B cell (primary cell): ENCODE measurements around the gene TLE2. TPM values are rescaled to one million over a fixed set of nuclear protein-coding genes. Genes with fewer than 3 reads are reported as not detected.
"Not testable (repeated sequence)": the region's sequence is repeated elsewhere in the genome, so short reads cannot be mapped to it uniquely, and the experiment has no call there.

Experiments used
- ATAC-seq: fragments of 200-7000 bp; cut with Tn5 transposase; one replicate; pipeline ENCODE4 v1.10.0; 2021; ENCODE audit warnings: low read depth, mild to moderate bottlenecking, moderate number of reproducible peaks, moderate library complexity
- CTCF ChIA-PET: fragments of 350-600 bp; sonication (Branson Sonifier 250); formaldehyde crosslinking; loops from one replicate; lab custom pipeline; 2021; ENCODE audit warnings: antibody characterized with exemption, inconsistent platforms; lab: Charles Lee
- POLR2A ChIA-PET: fragments of 350-600 bp; sonication (Branson Sonifier 250); formaldehyde crosslinking; loops from one replicate; lab custom pipeline; 2021; ENCODE audit warnings: antibody characterized with exemption; lab: Charles Lee
- DNase-seq: peaks from one replicate; pipeline ENCODE4 v3.0.0; 2013
- H2AFZ ChIP-seq: 2 replicates; pipeline ENCODE4 v1.6.1; 2012; ENCODE audit warnings: mild to moderate bottlenecking, low read depth, low read length; ENCODE audit not compliant: insufficient read depth, poor library complexity, severe bottlenecking
- H3K27ac ChIP-seq, 2 donors: 1 replicate in 1 of 2; 2 replicates in 1 of 2; pipeline ENCODE4 v1.5.1; 2012 to 2013; ENCODE audit warnings: low read length in 2 of 2, mild to moderate bottlenecking in 2 of 2, moderate library complexity in 1 of 2
- H3K27me3 ChIP-seq, 4 experiments: fragments of 200-600 bp in 1 of 4; sonication (generic) in 1 of 4; replicated peaks in 1 of 4; 1 replicate in 2 of 4; 2 replicates in 2 of 4; pipeline versions ENCODE4 v1.6.1 to v1.7.0; 2013 to 2016; ENCODE audit warnings: low read length in 3 of 4, mild to moderate bottlenecking in 2 of 4, mixed read lengths in 1 of 4, moderate library complexity in 1 of 4; ENCODE audit not compliant: insufficient read depth in 4 of 4, control insufficient read depth in 3 of 4; ENCODE audit errors: control extremely low read depth in 1 of 4
- H3K36me3 ChIP-seq, 2 experiments: replicated peaks in 1 of 2; 1 replicate in 1 of 2; 2 replicates in 1 of 2; pipeline versions ENCODE4 v1.6.1 to v1.7.1; 2013; ENCODE audit warnings: low read length in 1 of 2; ENCODE audit not compliant: insufficient read depth in 2 of 2, control insufficient read depth in 1 of 2; ENCODE audit errors: control extremely low read depth in 1 of 2, extremely low read depth in 1 of 2
- H3K4me1 ChIP-seq, 2 donors: fragments of 200-600 bp in 1 of 2; sonication (generic) in 1 of 2; 1 replicate in 1 of 2; 2 replicates in 1 of 2; pipeline versions ENCODE4 v1.5.1 to v1.6.1; 2013 to 2017; ENCODE audit warnings: low read length in 2 of 2; ENCODE audit not compliant: control insufficient read depth in 2 of 2, insufficient read depth in 2 of 2
- H3K4me2 ChIP-seq: replicated peaks from 2 replicates; pipeline ENCODE3; 2012; ENCODE audit warnings: mild to moderate bottlenecking, low read depth, low read length; ENCODE audit not compliant: poor library complexity, severe bottlenecking
- H3K4me3 ChIP-seq, 5 experiments: fragments of 200-600 bp in 1 of 5; sonication (generic) in 1 of 5; 1 replicate in 3 of 5; 2 replicates in 2 of 5; pipeline versions ENCODE4 v1.5.1 to v1.7.0; 2011 to 2016; ENCODE audit warnings: low read length in 4 of 5, mild to moderate bottlenecking in 4 of 5, low read depth in 2 of 5, control low read depth in 1 of 5, moderate library complexity in 1 of 5; ENCODE audit not compliant: insufficient read depth in 1 of 5; ENCODE audit errors: control extremely low read depth in 1 of 5, extremely low read depth in 1 of 5
- H3K79me2 ChIP-seq: fragments of 200-600 bp; sonication (generic); one replicate; pipeline ENCODE4 v1.6.0; 2016; ENCODE audit warnings: low read length; ENCODE audit not compliant: control insufficient read depth, insufficient read depth
- H3K9ac ChIP-seq: fragments of 200-600 bp; sonication (generic); 2 replicates; pipeline ENCODE4 v1.6.1; 2017; ENCODE audit warnings: mild to moderate bottlenecking, low read length, moderate library complexity
- H3K9me3 ChIP-seq, 3 donors: one replicate each; pipeline versions ENCODE4 v1.6.1 to v1.7.1; 2013; ENCODE audit warnings: low read length in 2 of 3; ENCODE audit not compliant: control insufficient read depth in 2 of 3, insufficient read depth in 1 of 3; ENCODE audit errors: control extremely low read depth in 1 of 3
- H4K20me1 ChIP-seq: 2 replicates; pipeline ENCODE4 v1.6.0; 2012; ENCODE audit warnings: mild to moderate bottlenecking, low read length; ENCODE audit not compliant: insufficient read depth, control insufficient read depth, poor library complexity, severe bottlenecking
- H3K27ac Mint-ChIP-seq: one replicate; pipeline ENCODE4 v1.8.0; 2021; ENCODE audit warnings: mixed read lengths
- H3K27me3 Mint-ChIP-seq: one replicate; pipeline ENCODE4 v1.8.0; 2021; ENCODE audit warnings: mixed read lengths
- H3K4me1 Mint-ChIP-seq: one replicate; pipeline ENCODE4 v1.8.0; 2021; ENCODE audit warnings: mixed read lengths
- H3K4me3 Mint-ChIP-seq: one replicate; pipeline ENCODE4 v1.8.0; 2021; ENCODE audit warnings: mixed read lengths
- H3K9me3 Mint-ChIP-seq: one replicate; pipeline ENCODE4 v1.8.0; 2022; ENCODE audit warnings: mixed read lengths; ENCODE audit not compliant: insufficient read depth
- EZH2 ChIP-seq: IDR thresholded peaks from 2 replicates; pipeline ENCODE4 v1.6.1; 2012; ENCODE audit warnings: borderline replicate concordance, low read depth, mild to moderate bottlenecking, moderate library complexity, low read length; ENCODE audit not compliant: insufficient read depth, poor library complexity, severe bottlenecking
- WGBS: methylation state at CpG from one replicate; pipeline ENCODE4 v1.1.5; 2013; ENCODE audit warnings: missing lambda C conversion rate; ENCODE audit not compliant: insufficient coverage; 5-methylcytosine and 5-hydroxymethylcytosine counted together
- intact Hi-C: fragments of 100-400 bp; cut with micrococcal nuclease; formaldehyde crosslinking; loops from one replicate; pipeline ENCODE4 v1.10.0; 2022
- polyA plus RNA-seq: library from polyadenylated mRNA; depleted of rRNA; stranded (reverse); fragments of >200 nt; gene quantifications from 2 replicates; pipeline ENCODE4 v1.2.3, GENCODE V29; 2012
- total RNA-seq, 2 donors: library from RNA; stranded (reverse); fragments of 120-200 nt in 1 of 2; gene quantifications; 1 replicate in 1 of 2; 2 replicates in 1 of 2; pipeline versions ENCODE4 v1.2.3 to v1.2.4, GENCODE V29; 2013 to 2022
- TF ChIP-seq, protein P1 (sequence below): fragments of 200-600 bp; IDR thresholded peaks from one replicate; pipeline ENCODE4 v1.8.0; 2022; ENCODE audit warnings: antibody characterized with exemption, mild to moderate bottlenecking

Gene TLE2
- total and polyA plus RNA-seq, 2 donors (not counting 1 experiment from before 2014, with no cell fraction given) = 3.0 to 5.3 TPM

DNA sequence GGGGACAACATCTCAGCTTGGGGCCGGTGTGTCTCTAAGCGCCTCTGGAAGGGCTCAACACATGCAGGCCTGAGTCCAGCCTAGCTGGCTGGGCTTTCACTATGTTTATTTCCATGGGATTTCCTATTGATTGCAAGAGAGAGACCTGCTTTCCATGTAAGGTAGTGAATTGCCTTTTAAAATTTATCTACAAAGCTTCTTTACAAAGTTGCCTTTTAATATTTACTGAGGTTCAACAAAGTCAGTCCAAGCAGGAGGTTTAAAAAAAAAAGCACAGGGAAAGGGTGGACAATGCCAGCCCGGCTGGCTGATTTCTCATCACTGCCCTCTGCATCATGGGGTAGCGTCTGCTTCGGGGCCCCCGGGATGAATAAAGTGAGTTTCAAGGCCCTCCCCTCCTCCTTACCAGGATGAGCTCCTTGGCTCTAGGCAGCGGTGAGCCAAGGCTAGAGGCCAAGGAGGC is 15.8 kb downstream of the TLE2 start:
- Histone ChIP-seq H3K79me2 (no peaks in the 10 kb centered on the region), H3K27ac (no peak overlapping the region), H3K4me2 (no peak overlapping the region), H3K9me3 (no peaks in the 10 kb centered on the region), H3K27me3 (peaks cover 0 to 2% (median 0%) of the 10 kb centered on the region in 4 experiments), H2AFZ (no peak overlapping the region), H3K36me3 (no peaks in the 10 kb centered on the region), H3K4me3 (no peak overlapping the region), H3K9ac (no peak overlapping the region), H4K20me1 (no peaks in the 10 kb centered on the region), H3K4me1 (no peaks in the 10 kb centered on the region)
- DNase-seq = no peak
- H3K27me3 Mint-ChIP-seq = no peaks in the 10 kb centered on the region
- ChIA-PET CTCF (no interaction called here), POLR2A (no interaction called here)
- no peaks in the 10 kb centered on the region for H3K4me1 Mint-ChIP-seq
- H3K4me3 Mint-ChIP-seq = no peak overlapping the region
- intact Hi-C loops = no loop called here
- no peak overlapping the region for H3K27ac Mint-ChIP-seq
- TF ChIP-seq EZH2 = no peak
- TF ChIP-seq, protein P1, sequence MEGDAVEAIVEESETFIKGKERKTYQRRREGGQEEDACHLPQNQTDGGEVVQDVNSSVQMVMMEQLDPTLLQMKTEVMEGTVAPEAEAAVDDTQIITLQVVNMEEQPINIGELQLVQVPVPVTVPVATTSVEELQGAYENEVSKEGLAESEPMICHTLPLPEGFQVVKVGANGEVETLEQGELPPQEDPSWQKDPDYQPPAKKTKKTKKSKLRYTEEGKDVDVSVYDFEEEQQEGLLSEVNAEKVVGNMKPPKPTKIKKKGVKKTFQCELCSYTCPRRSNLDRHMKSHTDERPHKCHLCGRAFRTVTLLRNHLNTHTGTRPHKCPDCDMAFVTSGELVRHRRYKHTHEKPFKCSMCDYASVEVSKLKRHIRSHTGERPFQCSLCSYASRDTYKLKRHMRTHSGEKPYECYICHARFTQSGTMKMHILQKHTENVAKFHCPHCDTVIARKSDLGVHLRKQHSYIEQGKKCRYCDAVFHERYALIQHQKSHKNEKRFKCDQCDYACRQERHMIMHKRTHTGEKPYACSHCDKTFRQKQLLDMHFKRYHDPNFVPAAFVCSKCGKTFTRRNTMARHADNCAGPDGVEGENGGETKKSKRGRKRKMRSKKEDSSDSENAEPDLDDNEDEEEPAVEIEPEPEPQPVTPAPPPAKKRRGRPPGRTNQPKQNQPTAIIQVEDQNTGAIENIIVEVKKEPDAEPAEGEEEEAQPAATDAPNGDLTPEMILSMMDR = no peak
- no peaks in the 10 kb centered on the region for H3K9me3 Mint-ChIP-seq
- WGBS = 97% methylated on average over 5 of the region's 7 CpGs
- no peak for ATAC-seq

GRCh38 chr19:3012621-3013262 is 16.3 kb downstream of the TLE2 start:
- H3K9me3 ChIP-seq = no peaks in the 10 kb centered on the region
- WGBS = 84% methylated on average over 12 of the region's 16 CpGs
- intact Hi-C loops = no loop called here
- no peak overlapping the region for H3K9ac ChIP-seq
- Mint-ChIP-seq H3K27ac (no peak overlapping the region), H3K27me3 (no peaks in the 10 kb centered on the region), H3K4me1 (no peaks in the 10 kb centered on the region), H3K4me3 (no peak overlapping the region), H3K9me3 (no peaks in the 10 kb centered on the region)
- peaks cover 0 to 2% (median 0%) of the 10 kb centered on the region in 4 experiments for H3K27me3 ChIP-seq
- no peaks in the 10 kb centered on the region for H3K79me2 ChIP-seq
- H3K4me1 ChIP-seq = no peaks in the 10 kb centered on the region
- ChIA-PET CTCF (no interaction called here), POLR2A (no interaction called here)
- no peak overlapping the region for H3K4me2 ChIP-seq
- TF ChIP-seq, protein P1 = no peak
- no peak for TF ChIP-seq EZH2
- ATAC-seq (no peak), DNase-seq (no peak)
- H3K36me3 ChIP-seq = no peaks in the 10 kb centered on the region
- no peak overlapping the region for H2AFZ ChIP-seq
- no peak overlapping the region for H3K27ac ChIP-seq
- no peak overlapping the region for H3K4me3 ChIP-seq
- H4K20me1 ChIP-seq = no peaks in the 10 kb centered on the region

GRCh38 chr19:3012059-3012458 is 17.0 kb downstream of the TLE2 start:
- WGBS = 85% methylated on average over 13 of the region's 13 CpGs
- H3K4me1 Mint-ChIP-seq, H3K9me3 ChIP-seq, ATAC-seq, POLR2A ChIA-PET, H3K27ac ChIP-seq, H3K4me1 ChIP-seq, DNase-seq, H3K27me3 ChIP-seq, H4K20me1 ChIP-seq, CTCF ChIA-PET, H3K4me3 Mint-ChIP-seq, H2AFZ ChIP-seq, H3K79me2 ChIP-seq, intact Hi-C loops, H3K4me3 ChIP-seq, H3K36me3 ChIP-seq, H3K9ac ChIP-seq, H3K27me3 Mint-ChIP-seq, H3K4me2 ChIP-seq, H3K9me3 Mint-ChIP-seq, H3K27ac Mint-ChIP-seq: not testable (repeated sequence)
